ENCODE measurements around the gene CYFIP1.

DNA sequence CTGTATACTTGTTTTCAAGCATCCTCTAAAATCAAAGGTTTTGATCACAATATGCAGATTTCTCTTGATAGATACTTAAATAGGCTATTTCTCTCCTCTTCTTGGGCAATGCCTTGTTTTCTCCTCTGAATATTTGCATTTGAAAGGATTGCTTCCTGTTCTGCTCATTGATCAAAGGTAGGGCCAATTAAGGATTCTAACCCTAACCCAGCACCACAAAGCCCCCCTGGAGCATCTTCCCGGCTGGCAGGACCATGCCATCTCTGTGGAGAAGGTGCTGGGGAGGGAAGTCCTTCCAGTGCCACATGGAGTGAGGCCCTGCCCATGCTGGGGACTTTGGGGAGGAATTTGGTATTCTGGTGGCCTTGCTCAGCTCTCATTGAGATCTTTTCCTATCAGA is 153.0 kb downstream of the CYFIP1 start:
- TF ChIP-seq, protein P1, sequence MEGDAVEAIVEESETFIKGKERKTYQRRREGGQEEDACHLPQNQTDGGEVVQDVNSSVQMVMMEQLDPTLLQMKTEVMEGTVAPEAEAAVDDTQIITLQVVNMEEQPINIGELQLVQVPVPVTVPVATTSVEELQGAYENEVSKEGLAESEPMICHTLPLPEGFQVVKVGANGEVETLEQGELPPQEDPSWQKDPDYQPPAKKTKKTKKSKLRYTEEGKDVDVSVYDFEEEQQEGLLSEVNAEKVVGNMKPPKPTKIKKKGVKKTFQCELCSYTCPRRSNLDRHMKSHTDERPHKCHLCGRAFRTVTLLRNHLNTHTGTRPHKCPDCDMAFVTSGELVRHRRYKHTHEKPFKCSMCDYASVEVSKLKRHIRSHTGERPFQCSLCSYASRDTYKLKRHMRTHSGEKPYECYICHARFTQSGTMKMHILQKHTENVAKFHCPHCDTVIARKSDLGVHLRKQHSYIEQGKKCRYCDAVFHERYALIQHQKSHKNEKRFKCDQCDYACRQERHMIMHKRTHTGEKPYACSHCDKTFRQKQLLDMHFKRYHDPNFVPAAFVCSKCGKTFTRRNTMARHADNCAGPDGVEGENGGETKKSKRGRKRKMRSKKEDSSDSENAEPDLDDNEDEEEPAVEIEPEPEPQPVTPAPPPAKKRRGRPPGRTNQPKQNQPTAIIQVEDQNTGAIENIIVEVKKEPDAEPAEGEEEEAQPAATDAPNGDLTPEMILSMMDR (IDR thresholded peaks at IDR 0.05; ENCODE audit: low read depth, low read length): no peak
- TF ChIP-seq MYC (IDR thresholded peaks at IDR 0.05; ENCODE audit: low read depth, low read length): no peak

Measured in NB4 (cell line).